Measurements from ENCODE around the gene SYCE3. TPM values are rescaled to one million over a fixed set of nuclear protein-coding genes. Genes with fewer than 3 reads are reported as not detected.

SYCE3 gene
- not detected in 2 replicates for total RNA-seq (2022)
- Bru-seq, nascent RNA: percentile 12 among the genes with signal in this experiment
- BruChase-seq, experiment 1, labeled RNA remaining after a 6-hour chase: percentile 16 among the genes with signal in this experiment
- not detected for BruChase-seq, experiment 2, labeled RNA remaining after a 2-hour chase
- long read RNA-seq: 0 reads

- DNase-seq: peak; percentile 99
- H3K27me3 Mint-ChIP-seq (ENCODE audit: unreplicated experiment): no peaks in the 10 kb centered on the region
- peaks cover 9% of the 10 kb centered on the region for H3K4me1 Mint-ChIP-seq (ENCODE audit: low read depth, unreplicated experiment)
- H3K9me3 Mint-ChIP-seq (ENCODE audit: low read depth, unreplicated experiment): no peaks in the 10 kb centered on the region
- BruUV-seq (replicated peaks): TSS peak; percentile 85
- peaks cover 22% of the 10 kb centered on the region for H3K36me3 Mint-ChIP-seq (ENCODE audit: insufficient read depth, unreplicated experiment)
- TF ChIP-seq CTCF (IDR thresholded peaks at IDR 0.05; ENCODE audit: unreplicated experiment): peak; percentile 95
- H3K4me3 Mint-ChIP-seq (ENCODE audit: low read depth, unreplicated experiment): peak within 1 kb of the TSS; percentile 92
- peak within 1 kb of the TSS; percentile 80 for H3K27ac Mint-ChIP-seq (ENCODE audit: unreplicated experiment)
- intact Hi-C loops (cut with micrococcal nuclease; ENCODE audit: unreplicated experiment): no loop called here
- CTCF ChIA-PET: interaction anchor here (0.6 to 2.2 kb wide), 9 partner anchors 11 to 65 kb away, joined by 3 to 19 read pairs (median 6); partner anchors contain the start of genes ARSA, KLHDC7B, LMF2 and NCAPH2
Measured at GRCh38 chr22:50562523-50563412, at the start of gene SYCE3. Gene SYCE3, minus strand, starts transcription at chr22:50562919. Its CDS starts 6,514 bp downstream, at chr22:50556405.

- DNase-seq: no peak
- Mint-ChIP-seq H3K4me3 (ENCODE audit: low read depth, unreplicated experiment) (no peak overlapping the region), H3K4me1 (ENCODE audit: low read depth, unreplicated experiment) (peaks cover 11% of the 10 kb centered on the region), H3K27ac (ENCODE audit: unreplicated experiment) (no peak overlapping the region), H3K9me3 (ENCODE audit: low read depth, unreplicated experiment) (no peaks in the 10 kb centered on the region), H3K36me3 (ENCODE audit: insufficient read depth, unreplicated experiment) (no peaks in the 10 kb centered on the region), H3K27me3 (ENCODE audit: unreplicated experiment) (peaks cover 44% of the 10 kb centered on the region)
- CTCF ChIA-PET: interaction anchor here (0.6 to 1.4 kb wide), 2 partner anchors 80 to 87 kb away, joined by 3 to 7 read pairs; partner anchors contain the start of gene SCO2
- TF ChIP-seq CTCF (IDR thresholded peaks at IDR 0.05; ENCODE audit: unreplicated experiment): no peak
- intact Hi-C loops (cut with micrococcal nuclease; ENCODE audit: unreplicated experiment): no loop called here
- BruUV-seq (replicated peaks): no TSS peak
Measured at GRCh38 chr22:50612168-50612527, 49.4 kb upstream of the SYCE3 start.

- peaks cover 50% of the 10 kb centered on the region for H3K27me3 Mint-ChIP-seq (ENCODE audit: unreplicated experiment)
- no peak overlapping the region for H3K27ac Mint-ChIP-seq (ENCODE audit: unreplicated experiment)
- peaks cover 11% of the 10 kb centered on the region for H3K4me1 Mint-ChIP-seq (ENCODE audit: low read depth, unreplicated experiment)
- DNase-seq: no peak
- H3K9me3 Mint-ChIP-seq (ENCODE audit: low read depth, unreplicated experiment): no peaks in the 10 kb centered on the region
- intact Hi-C loops (cut with micrococcal nuclease; ENCODE audit: unreplicated experiment): no loop called here
- TF ChIP-seq CTCF (IDR thresholded peaks at IDR 0.05; ENCODE audit: unreplicated experiment): no peak
- BruUV-seq (replicated peaks): no TSS peak
- H3K4me3 Mint-ChIP-seq (ENCODE audit: low read depth, unreplicated experiment): no peak overlapping the region
- H3K36me3 Mint-ChIP-seq (ENCODE audit: insufficient read depth, unreplicated experiment): no peaks in the 10 kb centered on the region
- CTCF ChIA-PET: interaction anchor here (0.6 kb wide), 1 partner anchor 80 kb away, joined by 3 read pairs; no protein-coding TSS in a partner anchor
Measured at GRCh38 chr22:50611341-50612060, 48.8 kb upstream of the SYCE3 start.

GRCh38 chr22:50610581-50610980 lies 47.9 kb upstream of the SYCE3 start:
- DNase-seq: no peak
- Mint-ChIP-seq H3K9me3 (ENCODE audit: low read depth, unreplicated experiment) (no peaks in the 10 kb centered on the region), H3K27ac (ENCODE audit: unreplicated experiment) (no peak overlapping the region), H3K4me3 (ENCODE audit: low read depth, unreplicated experiment) (no peak overlapping the region), H3K27me3 (ENCODE audit: unreplicated experiment) (peaks cover 57% of the 10 kb centered on the region), H3K36me3 (ENCODE audit: insufficient read depth, unreplicated experiment) (no peaks in the 10 kb centered on the region), H3K4me1 (ENCODE audit: low read depth, unreplicated experiment) (peaks cover 11% of the 10 kb centered on the region)
- BruUV-seq (replicated peaks): no TSS peak
- CTCF ChIA-PET: no interaction called here
- TF ChIP-seq CTCF (IDR thresholded peaks at IDR 0.05; ENCODE audit: unreplicated experiment): no peak
- intact Hi-C loops (cut with micrococcal nuclease; ENCODE audit: unreplicated experiment): no loop called here

Data from Calu3 (cell line).